HepG2 (cell line): Measurements from ENCODE around the gene TMED5. TPM values are rescaled to one million over a fixed set of nuclear protein-coding genes. Genes with fewer than 3 reads are reported as not detected.

Experiments used
- BRCA1 ChIP-seq: sonication (generic); formaldehyde crosslinking; IDR thresholded peaks from 2 replicates; pipeline ENCODE4 v1.4.0; 2020; ENCODE audit warnings: missing genetic modification reagents
- ELK4 ChIP-seq: sonication (generic); formaldehyde crosslinking; IDR thresholded peaks from 2 replicates; pipeline ENCODE4 v1.9.0; 2021; ENCODE audit warnings: missing genetic modification reagents, borderline replicate concordance
- EZH2 ChIP-seq: conservative IDR thresholded peaks from 2 replicates; pipeline ENCODE4 v1.6.1; 2012; ENCODE audit warnings: mild to moderate bottlenecking, low read depth, low read length, moderate library complexity
- GLI4 ChIP-seq: sonication (generic); formaldehyde crosslinking; IDR thresholded peaks from 2 replicates; pipeline ENCODE4 v1.5.1; 2020; ENCODE audit warnings: missing genetic modification reagents, mild to moderate bottlenecking, moderate library complexity, borderline replicate concordance
- HHEX ChIP-seq: IDR thresholded peaks from 2 replicates; pipeline ENCODE4 v1.6.1; 2016; ENCODE audit warnings: control low read depth
- HIC2 ChIP-seq: sonication (generic); formaldehyde crosslinking; IDR thresholded peaks from 2 replicates; pipeline ENCODE4 v1.9.0; 2022; ENCODE audit warnings: low read depth, missing genetic modification reagents
- HMGXB3 ChIP-seq: sonication (generic); formaldehyde crosslinking; IDR thresholded peaks from 2 replicates; pipeline ENCODE4 v1.4.0; 2020; ENCODE audit warnings: missing genetic modification reagents, borderline replicate concordance
- KAT2B ChIP-seq: fragments of 150-350 bp; IDR thresholded peaks from 2 replicates; pipeline ENCODE4 v1.6.1; 2014; ENCODE audit warnings: low read depth, low read length, borderline replicate concordance
- MZF1 ChIP-seq: sonication (generic); formaldehyde crosslinking; IDR thresholded peaks from 2 replicates; pipeline ENCODE4 v1.8.1; 2023; ENCODE audit warnings: mild to moderate bottlenecking, missing genetic modification reagents, borderline replicate concordance
- SYNCRIP ChIP-seq: fragments of 200-400 bp; formaldehyde crosslinking; IDR thresholded peaks from 2 replicates; pipeline ENCODE4 v1.6.1; 2018; ENCODE audit warnings: mild to moderate bottlenecking, low read depth, low read length; ENCODE audit not compliant: insufficient read depth
- TAF1 ChIP-seq: sonication (generic); formaldehyde crosslinking; IDR thresholded peaks from 2 replicates; pipeline ENCODE4 v1.4.0; 2020; ENCODE audit warnings: missing genetic modification reagents
- ZNF20 ChIP-seq: sonication (generic); formaldehyde crosslinking; IDR thresholded peaks from 2 replicates; pipeline ENCODE4 v1.4.0; 2020; ENCODE audit warnings: mild to moderate bottlenecking, moderate library complexity, missing genetic modification reagents
- ZNF207 ChIP-seq: fragments of 450-650 bp; IDR thresholded peaks from 2 replicates; pipeline ENCODE4 v1.6.1; 2016; ENCODE audit warnings: antibody characterized with exemption, borderline replicate concordance
- ZNF264 ChIP-seq: sonication (generic); formaldehyde crosslinking; IDR thresholded peaks from 2 replicates; pipeline ENCODE4 v1.4.0; 2020; ENCODE audit warnings: missing genetic modification reagents
- ZNF362 ChIP-seq: sonication (generic); formaldehyde crosslinking; IDR thresholded peaks from 2 replicates; pipeline ENCODE4 v1.4.0; 2020; ENCODE audit warnings: missing genetic modification reagents, mild to moderate bottlenecking, borderline replicate concordance
- ZNF382 ChIP-seq: sonication (generic); formaldehyde crosslinking; IDR thresholded peaks from 2 replicates; pipeline ENCODE4 v1.5.0; 2020; ENCODE audit warnings: missing genetic modification reagents, mild to moderate bottlenecking, borderline replicate concordance
- ZNF644 ChIP-seq: IDR thresholded peaks from 2 replicates; pipeline ENCODE4 v1.6.1; 2016; ENCODE audit warnings: low read depth
- ZNF652 ChIP-seq: IDR thresholded peaks from 2 replicates; pipeline ENCODE4 v1.6.1; 2016; ENCODE audit warnings: low read depth, borderline replicate concordance
- ZNF737 ChIP-seq: sonication (generic); formaldehyde crosslinking; IDR thresholded peaks from 2 replicates; pipeline ENCODE4 v1.5.0; 2020; ENCODE audit warnings: missing genetic modification reagents, mild to moderate bottlenecking, borderline replicate concordance
- ZNF850 ChIP-seq: sonication (generic); formaldehyde crosslinking; conservative IDR thresholded peaks from 2 replicates; pipeline ENCODE4 v1.9.0; 2021; ENCODE audit warnings: mild to moderate bottlenecking, missing genetic modification reagents
- ZSCAN20 ChIP-seq: sonication (generic); formaldehyde crosslinking; IDR thresholded peaks from 2 replicates; pipeline ENCODE4 v1.4.0; 2020; ENCODE audit warnings: missing genetic modification reagents, mild to moderate bottlenecking, borderline replicate concordance
- polyA plus RNA-seq, 8 experiments: library from polyadenylated mRNA; depleted of rRNA in 3 of 8; stranded (reverse) in 7 of 8; unstranded in 1 of 8; fragments of >200 nt; fragmentation: Illumina TruSeq in 4 of 8; extraction: Trizol in 4 of 8; gene quantifications; 2 replicates each; pipeline versions ENCODE4 v1.2.1 to v1.2.3, GENCODE V29; 2011 to 2016; ENCODE audit warnings: low read depth in 4 of 8, missing spikeins in 1 of 8, mixed read lengths in 1 of 8; ENCODE audit not compliant: insufficient read depth in 1 of 8
- total RNA-seq, 5 experiments: library from RNA; depleted of rRNA; stranded (reverse); fragments of >200 nt; fragmentation: Illumina TruSeq; extraction: Trizol; gene quantifications; 2 replicates each; pipeline ENCODE4 v1.2.3, GENCODE V29; 2016; ENCODE audit warnings: low read depth in 1 of 5

Gene TMED5
- total and polyA plus RNA-seq, 2 of the 13 experiments (the other 11 are each of a cell fraction or from before 2014, with no cell fraction given), result 58.1 to 99.0 TPM

GRCh38 chr1:93179886-93180722 is at the start of gene TMED5 (continued):
- peak; percentile 39; the same call in 1 of the 2 replicates for TF ChIP-seq HMGXB3 (CRISPR knock-in tag)
- peak; percentile 81 for TF ChIP-seq TAF1 (CRISPR knock-in tag)
- TF ChIP-seq BRCA1 (CRISPR knock-in tag), result no peak; the same call in none of the 2 replicates
- no peak for TF ChIP-seq ZNF382 (CRISPR knock-in tag)
- 0 out of 2 replicates have a peak, but pooled peaks have one; percentile 4 for TF ChIP-seq ELK4
- TF ChIP-seq ZNF20 (CRISPR knock-in tag), result no peak; the same call in 1 of the 2 replicates
- no peak; the same call in 1 of the 2 replicates for TF ChIP-seq ZNF737 (CRISPR knock-in tag)
- no peak for TF ChIP-seq ZNF207
- peak; percentile 72; the same call in 1 of the 2 replicates for TF ChIP-seq ZSCAN20 (CRISPR knock-in tag)
- no peak for TF ChIP-seq HHEX (CRISPR knock-in tag)
- TF ChIP-seq HIC2 (CRISPR knock-in tag), result no peak; the same call in 1 of the 2 replicates
- 0 out of 2 replicates have a peak, but pooled peaks have one; percentile 23 for TF ChIP-seq GLI4 (CRISPR knock-in tag)
- TF ChIP-seq ZNF652 (CRISPR knock-in tag), result no peak
- no peak for TF ChIP-seq EZH2
- TF ChIP-seq ZNF362 (CRISPR knock-in tag), result no peak
- TF ChIP-seq MZF1, result no peak
- TF ChIP-seq ZNF850 (CRISPR knock-in tag), result no peak
- no peak for TF ChIP-seq SYNCRIP
- TF ChIP-seq ZNF644 (CRISPR knock-in tag), result no peak
- TF ChIP-seq KAT2B, result no peak
- TF ChIP-seq ZNF264, result peak; percentile 92; the same call in 1 of the 2 replicates
